Mucosa of descending colon (tissue), 3 donors: ENCODE results near the gene TNFRSF1A. TPM values are rescaled to one million over a fixed set of nuclear protein-coding genes. Genes with fewer than 3 reads are reported as not detected.
A peak's percentile ranks its signal among the peaks of the same experiment; 100 is the strongest.

Experiments used
- ATAC-seq: fragments of 200-7000 bp; cut with Tn5 transposase; one replicate; pipeline ENCODE4 v1.9.1; 2020; ENCODE audit warnings: mild to moderate bottlenecking, moderate library complexity
- DNase-seq, 3 donors: peaks; one replicate each; pipeline ENCODE4 v3.0.0-alpha.2; 2020
- H3K36me3 ChIP-seq: fragments of 200-600 bp; one replicate; pipeline ENCODE4 v1.8.0; 2021; ENCODE audit warnings: low read depth, mild to moderate bottlenecking
- H3K4me1 ChIP-seq: fragments of 200-600 bp; one replicate; pipeline ENCODE4 v1.8.0; 2021; ENCODE audit warnings: low read depth, mild to moderate bottlenecking
- H3K4me3 ChIP-seq: fragments of 200-600 bp; one replicate; pipeline ENCODE4 v1.8.0; 2021; ENCODE audit warnings: mild to moderate bottlenecking
- H3K9me3 ChIP-seq: fragments of 200-600 bp; one replicate; pipeline ENCODE4 v1.8.0; 2021; ENCODE audit warnings: mild to moderate bottlenecking
- CTCF ChIP-seq: fragments of 200-600 bp; IDR thresholded peaks from one replicate; pipeline ENCODE4 v1.8.0; 2022; ENCODE audit warnings: antibody characterized with exemption, mild to moderate bottlenecking
- intact Hi-C, 2 donors: fragments of 100-400 bp; cut with DNase I in 1 of 2; cut with micrococcal nuclease in 1 of 2; formaldehyde crosslinking; loops; one replicate each; pipeline versions ENCODE4 v1.11.0 to v1.11.1; 2022; cut with DNase I, micrococcal nuclease
- total RNA-seq, 3 donors: library from RNA; stranded (reverse); fragmentation: NEBNext Ultra II Directional in 2 of 3; extraction: Animal tissue kit (Norgen Biotek cat#: 25700) in 2 of 3; gene quantifications; one replicate each; pipeline versions ENCODE4 v1.2.1 to v1.2.4, GENCODE V29; 2021 to 2023
- donor health status: DM: no; HTN: no; CAD: no; lungs with moderate emphysema.
- donor health status: DM: no; HTN: no; CAD: no.
- donor health status: DM: no; HTN: yes; CAD: no.

TNFRSF1A gene
- total RNA-seq, 3 donors from 2014 or later, result 166 to 237 (median 211) TPM

GRCh38 chr12:6376079-6376869 lies 34.4 kb upstream of the TNFRSF1A start:
- Histone ChIP-seq H3K9me3 (no peaks in the 10 kb centered on the region), H3K4me3 (no peak overlapping the region), H3K36me3 (no peaks in the 10 kb centered on the region), H3K4me1 (peaks cover 53% of the 10 kb centered on the region)
- intact Hi-C loops, result no loop called here
- TF ChIP-seq CTCF, result peak; percentile 42
- peak; percentile 47 for ATAC-seq
- DNase-seq, result peak in 2 of 3 donors; percentile 76 to 77

GRCh38 chr12:6375269-6376078 lies 33.6 kb upstream of the TNFRSF1A start, which contains the start of gene SCNN1A:
SCNN1A (minus strand) TSS chr12:6375563; CDS start chr12:6374783, 780 bp downstream.
- peak within 1 kb of the TSS; percentile 27 for H3K4me3 ChIP-seq
- H3K9me3 ChIP-seq, result no peaks in the 10 kb centered on the region
- H3K4me1 ChIP-seq, result peaks cover 60% of the 10 kb centered on the region
- no peaks in the 10 kb centered on the region for H3K36me3 ChIP-seq
- ATAC-seq, result peak; percentile 53
- DNase-seq, result peak; percentile 84 to 91 (median 89)
- intact Hi-C loops, result no loop called here
- no peak for TF ChIP-seq CTCF

- ATAC-seq, result no peak
- peak in 1 of 3 donors; percentile 60 for DNase-seq
- Histone ChIP-seq H3K4me3 (peak overlapping the region; percentile 27), H3K9me3 (no peaks in the 10 kb centered on the region), H3K4me1 (peaks cover 65% of the 10 kb centered on the region), H3K36me3 (no peaks in the 10 kb centered on the region)
- TF ChIP-seq CTCF, result no peak
- intact Hi-C loops, result no loop called here
Observed at GRCh38 chr12:6374786-6375160, 32.9 kb upstream of the TNFRSF1A start.

DNA sequence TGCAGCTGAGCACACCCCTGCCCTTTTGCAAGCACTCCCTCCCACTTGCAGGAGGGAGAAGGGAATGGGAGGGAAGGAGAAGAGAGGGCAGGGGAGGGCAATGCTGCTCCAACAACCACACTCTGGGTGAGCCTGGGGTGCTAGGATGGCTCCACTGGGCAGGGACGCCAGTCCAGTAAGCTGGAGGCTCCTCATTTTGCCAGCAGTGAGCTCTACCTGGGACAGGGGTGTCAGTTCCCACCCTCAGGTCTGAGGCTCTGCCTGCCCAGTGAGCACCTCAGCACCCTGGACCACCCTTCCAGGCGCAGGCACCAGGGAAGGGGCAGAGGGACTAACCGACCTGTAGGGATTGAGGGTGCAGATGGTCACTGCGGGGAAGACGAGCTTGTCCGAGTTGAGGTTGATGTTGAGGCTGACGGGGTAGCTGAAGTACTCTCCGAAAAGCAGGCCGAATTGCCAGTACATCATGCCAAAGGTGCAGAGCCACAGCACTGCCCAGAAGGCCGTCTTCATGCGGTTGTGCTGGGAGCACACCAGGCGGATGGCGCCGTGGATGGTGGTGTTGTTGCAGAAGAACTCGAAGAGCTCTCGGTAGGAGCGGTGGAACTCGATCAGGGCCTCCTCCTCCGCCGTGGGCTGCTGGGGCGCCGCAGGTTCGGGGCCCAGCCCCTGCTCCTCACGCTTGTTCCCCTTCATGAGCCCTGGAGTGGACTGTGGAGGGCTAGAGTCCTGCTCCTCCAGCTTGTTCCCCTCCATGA lies 32.3 kb upstream of the TNFRSF1A start:
- no peak for TF ChIP-seq CTCF
- DNase-seq (peak in 1 of 3 donors; percentile 56), ATAC-seq (no peak)
- peak overlapping the region; percentile 27 for H3K4me3 ChIP-seq
- peaks cover 67% of the 10 kb centered on the region for H3K4me1 ChIP-seq
- no peaks in the 10 kb centered on the region for H3K36me3 ChIP-seq
- no peaks in the 10 kb centered on the region for H3K9me3 ChIP-seq
- intact Hi-C loops, result no loop called here

DNA sequence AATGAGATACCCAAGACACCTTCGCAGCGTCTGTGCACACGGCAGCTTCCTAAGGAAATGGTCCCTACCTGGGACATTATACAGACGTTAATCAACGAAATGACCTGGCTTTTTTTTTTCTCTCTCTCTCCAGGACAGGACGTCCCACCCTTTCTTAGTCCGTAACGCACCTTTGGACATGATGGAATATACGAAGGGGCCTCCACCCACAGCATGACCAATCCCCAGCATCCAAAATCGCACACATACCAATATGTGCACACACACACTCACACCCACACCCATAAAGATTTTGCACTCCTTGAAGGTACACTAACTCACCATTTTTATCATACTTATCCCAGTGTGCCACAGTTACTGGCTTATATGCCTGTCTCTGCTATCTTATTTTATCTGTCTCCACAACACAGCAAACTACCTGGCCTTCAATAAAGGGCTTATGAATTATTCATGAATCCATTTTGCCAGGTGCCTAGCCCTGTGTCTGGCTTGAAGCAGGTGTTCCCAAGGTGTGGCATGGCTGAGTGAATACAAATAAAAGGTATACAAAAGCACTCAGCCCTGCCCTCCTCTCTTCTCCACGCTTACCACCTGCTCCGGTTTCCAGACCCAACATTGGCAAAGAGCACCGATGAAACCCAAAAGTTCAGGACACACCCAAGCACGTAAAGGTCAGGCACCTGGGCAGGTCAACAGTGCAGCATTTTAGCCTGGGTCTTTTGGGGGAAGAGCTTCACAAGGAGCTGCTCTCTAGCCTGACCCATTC lies 31.3 kb upstream of the TNFRSF1A start:
- Histone ChIP-seq H3K9me3 (no peaks in the 10 kb centered on the region), H3K36me3 (no peaks in the 10 kb centered on the region), H3K4me1 (peaks cover 62% of the 10 kb centered on the region), H3K4me3 (no peak overlapping the region)
- intact Hi-C loops, result no loop called here
- TF ChIP-seq CTCF, result no peak
- ATAC-seq (peak; percentile 50), DNase-seq (peak in 2 of 3 donors; percentile 58 to 78)
